Mucosa of gallbladder (tissue), 1 donor: ENCODE measurements around the gene CRADD. TPM values are rescaled to one million over a fixed set of nuclear protein-coding genes. Genes with fewer than 3 reads are reported as not detected.
"Not testable (repeated sequence)": the region's sequence is repeated elsewhere in the genome, so short reads cannot be mapped to it uniquely, and the experiment has no call there.

Experiments used
- DNase-seq: peaks from one replicate; pipeline ENCODE4 v3.0.0-alpha.2; 2020; ENCODE audit warnings: low spot score
- total RNA-seq: library from RNA; stranded (reverse); gene quantifications from one replicate; pipeline ENCODE4 v1.2.1, GENCODE V29; 2021
- donor health status: DM: no; HTN: no; CAD: no.

CRADD gene
- total RNA-seq, 1 donor from 2014 or later, result 22.7 TPM

- DNase-seq, result no peak
Observed at GRCh38 chr12:93706824-93707223, 29.6 kb downstream of the CRADD start.

GRCh38 chr12:93707836-93708235 lies 30.7 kb downstream of the CRADD start:
- DNase-seq, result no peak

GRCh38 chr12:93708952-93709351 lies 31.8 kb downstream of the CRADD start:
- DNase-seq, result no peak

GRCh38 chr12:93709386-93709785 lies 32.2 kb downstream of the CRADD start:
- no peak for DNase-seq

GRCh38 chr12:93710574-93710926 lies 33.4 kb downstream of the CRADD start:
- no peak for DNase-seq

- not testable (repeated sequence) for DNase-seq
Observed at GRCh38 chr12:93711502-93711901, 34.3 kb downstream of the CRADD start.

- no peak for DNase-seq
Observed at GRCh38 chr12:93712200-93712599, 35.0 kb downstream of the CRADD start.

- DNase-seq, result no peak
Observed at GRCh38 chr12:93713060-93713459, 35.9 kb downstream of the CRADD start.

GRCh38 chr12:93713800-93714199 lies 36.6 kb downstream of the CRADD start:
- no peak for DNase-seq

GRCh38 chr12:93714382-93714781 lies 37.2 kb downstream of the CRADD start:
- DNase-seq, result no peak

GRCh38 chr12:93719710-93720109 lies 42.5 kb downstream of the CRADD start:
- no peak for DNase-seq

- no peak for DNase-seq
Observed at GRCh38 chr12:93720559-93720958, 43.4 kb downstream of the CRADD start.

GRCh38 chr12:93722179-93722578 lies 45.0 kb downstream of the CRADD start:
- DNase-seq, result no peak

- no peak for DNase-seq
Observed at GRCh38 chr12:93722835-93723567, 45.8 kb downstream of the CRADD start.

- DNase-seq, result no peak
Observed at GRCh38 chr12:93723568-93723930, 46.4 kb downstream of the CRADD start.

- DNase-seq, result no peak
Observed at GRCh38 chr12:93725531-93725930, 48.4 kb downstream of the CRADD start.

GRCh38 chr12:93727195-93727811 lies 50.1 kb downstream of the CRADD start:
- no peak for DNase-seq

GRCh38 chr12:93727911-93728310 lies 50.7 kb downstream of the CRADD start:
- no peak for DNase-seq

GRCh38 chr12:93729934-93730333 lies 52.8 kb downstream of the CRADD start:
- DNase-seq, result no peak

GRCh38 chr12:93733358-93733757 lies 56.2 kb downstream of the CRADD start:
- no peak for DNase-seq

GRCh38 chr12:93733928-93734327 lies 56.8 kb downstream of the CRADD start:
- DNase-seq, result no peak

- no peak for DNase-seq
Observed at GRCh38 chr12:93734784-93735183, 57.6 kb downstream of the CRADD start.

- DNase-seq, result no peak
Observed at GRCh38 chr12:93736640-93737178, 59.5 kb downstream of the CRADD start.
